ENCODE measurements around the gene EEFSEC.

The EEFSEC gene

DNA sequence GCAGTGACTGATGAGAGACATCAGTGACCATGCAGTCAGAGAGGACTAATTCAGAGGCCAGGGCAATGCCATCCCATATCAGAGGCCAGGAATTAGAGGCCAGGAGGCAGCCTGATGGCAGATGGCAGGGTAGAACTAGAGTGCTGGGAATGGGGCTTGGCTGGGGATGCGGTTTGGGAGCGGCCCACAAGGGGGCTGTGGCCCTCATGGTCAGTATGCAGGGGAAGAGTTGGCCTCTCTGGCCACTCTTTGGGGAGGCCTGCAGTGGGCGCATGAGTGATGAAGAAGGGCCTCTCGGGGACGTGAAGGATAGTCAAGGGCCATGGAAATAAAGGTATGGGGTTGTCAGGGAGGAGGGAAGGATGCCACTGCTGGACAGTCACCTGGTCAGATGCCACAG lies 101.7 kb downstream of the EEFSEC start:
- Histone ChIP-seq H3K4me2 (ENCODE audit: insufficient read depth, low read length, poor library complexity, severe bottlenecking) (no peak overlapping the region), H4K8ac (ENCODE audit: low read depth, low read length) (no peak overlapping the region), H3K4ac (ENCODE audit: low read length) (no peak overlapping the region), H3K27ac (replicated peaks; ENCODE audit: low read length) (no peak overlapping the region), H3K9ac (ENCODE audit: low read depth, low read length, poor library complexity) (no peak overlapping the region), H2BK5ac (ENCODE audit: low read length) (no peak overlapping the region), H3K27me3 (ENCODE audit: control insufficient read depth in 3 of 3, insufficient read depth in 3 of 3, low read depth in 1 of 3, low read length in 3 of 3) (no peaks in the 10 kb centered on the region), H3K4me3 (ENCODE audit: low read length in 2 of 2) (no peak overlapping the region), H2BK12ac (ENCODE audit: low read length) (no peak overlapping the region), H3K36me3 (replicated peaks in 1 of 2; ENCODE audit: control insufficient read depth in 2 of 2, insufficient read depth in 2 of 2, low read length in 2 of 2) (peaks cover 0 to 3% of the 10 kb centered on the region in 2 donors), H4K91ac (ENCODE audit: low read depth, low read length, poor library complexity) (no peak overlapping the region), H2BK120ac (ENCODE audit: low read depth, low read length) (no peak overlapping the region), H3K14ac (ENCODE audit: low read length) (no peak overlapping the region), H3K18ac (ENCODE audit: low read length) (no peak overlapping the region), H3K23ac (ENCODE audit: low read depth, low read length, poor library complexity) (no peak overlapping the region), H2BK15ac (ENCODE audit: low read length) (no peak overlapping the region), H3K4me1 (ENCODE audit: control insufficient read depth in 2 of 2, insufficient read depth in 1 of 2, low read depth in 1 of 2, low read length in 2 of 2) (peaks cover 4 to 6% of the 10 kb centered on the region in 2 donors), H2AK5ac (ENCODE audit: low read depth, low read length) (no peak overlapping the region), H3K79me1 (ENCODE audit: low read depth, low read length) (no peaks in the 10 kb centered on the region), H2AFZ (ENCODE audit: low read length) (no peak overlapping the region), H3K9me3 (replicated peaks in 1 of 2; ENCODE audit: control insufficient read depth in 2 of 2, insufficient read depth in 1 of 2, low read depth in 1 of 2, low read length in 2 of 2) (peaks cover 0 to 10% of the 10 kb centered on the region in 2 donors)
- WGBS, 2 donors (ENCODE audit: extremely low coverage in 2 of 2, insufficient read length in 2 of 2, insufficient replicate concordance in 1 of 2) = no CpG with 5 or more reads among the region's 5 CpGs
- no peak for DNase-seq (ENCODE audit: low spot score)

DNA sequence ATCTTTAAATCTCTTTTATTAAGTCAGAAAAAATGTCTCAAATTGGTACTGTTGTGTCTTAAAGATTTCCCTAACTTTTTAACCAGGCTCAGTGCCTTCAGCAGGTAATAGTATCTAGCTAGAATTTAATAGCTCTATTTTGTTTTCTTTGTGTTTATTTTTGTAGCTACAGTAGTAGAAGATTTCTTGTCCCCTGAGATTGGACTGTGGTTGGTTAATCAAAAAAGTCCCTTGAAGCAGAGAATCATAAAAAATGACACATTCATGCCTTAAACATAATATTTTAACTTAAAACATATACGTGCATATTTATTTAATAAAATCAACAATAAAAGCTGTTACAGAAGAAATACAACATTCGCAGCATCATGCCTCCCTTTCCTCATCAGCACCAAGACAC lies 102.8 kb downstream of the EEFSEC start:
- H3K9ac ChIP-seq (ENCODE audit: low read depth, low read length, poor library complexity) = no peak overlapping the region
- H2AK5ac ChIP-seq (ENCODE audit: low read depth, low read length) = no peak overlapping the region
- no peak overlapping the region for H3K4me3 ChIP-seq (ENCODE audit: low read length in 2 of 2)
- H2BK120ac ChIP-seq (ENCODE audit: low read depth, low read length) = no peak overlapping the region
- peaks cover 4 to 6% of the 10 kb centered on the region in 2 donors for H3K4me1 ChIP-seq (ENCODE audit: control insufficient read depth in 2 of 2, insufficient read depth in 1 of 2, low read depth in 1 of 2, low read length in 2 of 2)
- no peak overlapping the region for H3K4me2 ChIP-seq (ENCODE audit: insufficient read depth, low read length, poor library complexity, severe bottlenecking)
- H3K14ac ChIP-seq (ENCODE audit: low read length) = no peak overlapping the region
- H3K18ac ChIP-seq (ENCODE audit: low read length) = no peak overlapping the region
- no peak overlapping the region for H4K91ac ChIP-seq (ENCODE audit: low read depth, low read length, poor library complexity)
- no peaks in the 10 kb centered on the region for H3K27me3 ChIP-seq (ENCODE audit: control insufficient read depth in 3 of 3, insufficient read depth in 3 of 3, low read depth in 1 of 3, low read length in 3 of 3)
- H3K79me1 ChIP-seq (ENCODE audit: low read depth, low read length) = no peaks in the 10 kb centered on the region
- H2BK15ac ChIP-seq (ENCODE audit: low read length) = no peak overlapping the region
- no peak overlapping the region for H3K4ac ChIP-seq (ENCODE audit: low read length)
- no peak overlapping the region for H2AFZ ChIP-seq (ENCODE audit: low read length)
- no peak for DNase-seq (ENCODE audit: low spot score)
- peaks cover 0 to 10% of the 10 kb centered on the region in 2 donors for H3K9me3 ChIP-seq (replicated peaks in 1 of 2; ENCODE audit: control insufficient read depth in 2 of 2, insufficient read depth in 1 of 2, low read depth in 1 of 2, low read length in 2 of 2)
- peaks cover 0 to 3% of the 10 kb centered on the region in 2 donors for H3K36me3 ChIP-seq (replicated peaks in 1 of 2; ENCODE audit: control insufficient read depth in 2 of 2, insufficient read depth in 2 of 2, low read length in 2 of 2)
- H2BK5ac ChIP-seq (ENCODE audit: low read length) = no peak overlapping the region
- H4K8ac ChIP-seq (ENCODE audit: low read depth, low read length) = no peak overlapping the region
- H3K23ac ChIP-seq (ENCODE audit: low read depth, low read length, poor library complexity) = no peak overlapping the region
- no peak overlapping the region for H2BK12ac ChIP-seq (ENCODE audit: low read length)
- no peak overlapping the region for H3K27ac ChIP-seq (replicated peaks; ENCODE audit: low read length)
- no CpG with 5 or more reads among the region's 2 CpGs for WGBS, 2 donors (ENCODE audit: extremely low coverage in 2 of 2, insufficient read length in 2 of 2, insufficient replicate concordance in 1 of 2)

DNA sequence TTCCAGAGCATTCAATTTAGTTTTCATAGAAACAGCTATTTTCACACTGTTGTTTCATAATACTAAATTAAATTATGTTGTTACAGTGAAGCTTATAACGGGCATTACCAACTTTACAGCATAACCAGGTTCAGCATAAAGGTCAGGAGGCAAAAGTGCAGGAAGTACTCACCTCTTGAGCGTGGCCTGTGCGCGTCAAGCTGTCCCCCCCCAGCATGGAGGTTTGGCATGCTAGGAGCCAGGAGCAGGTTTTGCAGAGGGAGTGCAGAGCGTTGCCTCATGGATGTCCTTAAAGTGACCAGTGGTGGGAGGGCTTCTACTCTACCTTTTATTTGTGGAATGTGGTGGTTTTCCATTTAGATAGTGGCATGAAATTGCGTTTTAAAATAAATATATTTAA lies 104.4 kb downstream of the EEFSEC start:
- H3K4ac ChIP-seq (ENCODE audit: low read length) = no peak overlapping the region
- no peak overlapping the region for H3K14ac ChIP-seq (ENCODE audit: low read length)
- H3K27ac ChIP-seq (replicated peaks; ENCODE audit: low read length) = no peak overlapping the region
- no peak overlapping the region for H2BK120ac ChIP-seq (ENCODE audit: low read depth, low read length)
- H4K8ac ChIP-seq (ENCODE audit: low read depth, low read length) = no peak overlapping the region
- DNase-seq (ENCODE audit: low spot score) = no peak
- H3K36me3 ChIP-seq (replicated peaks in 1 of 2; ENCODE audit: control insufficient read depth in 2 of 2, insufficient read depth in 2 of 2, low read length in 2 of 2) = peaks cover 0 to 6% of the 10 kb centered on the region in 2 donors
- H3K4me1 ChIP-seq (ENCODE audit: control insufficient read depth in 2 of 2, insufficient read depth in 1 of 2, low read depth in 1 of 2, low read length in 2 of 2) = peaks cover 0 to 2% of the 10 kb centered on the region in 2 donors
- no peak overlapping the region for H2AFZ ChIP-seq (ENCODE audit: low read length)
- no peak overlapping the region for H3K9ac ChIP-seq (ENCODE audit: low read depth, low read length, poor library complexity)
- no peak overlapping the region for H2BK12ac ChIP-seq (ENCODE audit: low read length)
- no peak overlapping the region for H3K4me3 ChIP-seq (ENCODE audit: low read length in 2 of 2)
- H3K79me1 ChIP-seq (ENCODE audit: low read depth, low read length) = no peaks in the 10 kb centered on the region
- H3K9me3 ChIP-seq (replicated peaks in 1 of 2; ENCODE audit: control insufficient read depth in 2 of 2, insufficient read depth in 1 of 2, low read depth in 1 of 2, low read length in 2 of 2) = peaks cover 0 to 10% of the 10 kb centered on the region in 2 donors
- H2BK5ac ChIP-seq (ENCODE audit: low read length) = no peak overlapping the region
- WGBS, 2 donors (ENCODE audit: extremely low coverage in 2 of 2, insufficient read length in 2 of 2, insufficient replicate concordance in 1 of 2) = no CpG with 5 or more reads among the region's 6 CpGs
- H4K91ac ChIP-seq (ENCODE audit: low read depth, low read length, poor library complexity) = no peak overlapping the region
- no peak overlapping the region for H3K23ac ChIP-seq (ENCODE audit: low read depth, low read length, poor library complexity)
- no peak overlapping the region for H3K18ac ChIP-seq (ENCODE audit: low read length)
- no peak overlapping the region for H2AK5ac ChIP-seq (ENCODE audit: low read depth, low read length)
- no peak overlapping the region for H3K4me2 ChIP-seq (ENCODE audit: insufficient read depth, low read length, poor library complexity, severe bottlenecking)
- H3K27me3 ChIP-seq (ENCODE audit: control insufficient read depth in 3 of 3, insufficient read depth in 3 of 3, low read depth in 1 of 3, low read length in 3 of 3) = no peaks in the 10 kb centered on the region
- no peak overlapping the region for H2BK15ac ChIP-seq (ENCODE audit: low read length)

DNA sequence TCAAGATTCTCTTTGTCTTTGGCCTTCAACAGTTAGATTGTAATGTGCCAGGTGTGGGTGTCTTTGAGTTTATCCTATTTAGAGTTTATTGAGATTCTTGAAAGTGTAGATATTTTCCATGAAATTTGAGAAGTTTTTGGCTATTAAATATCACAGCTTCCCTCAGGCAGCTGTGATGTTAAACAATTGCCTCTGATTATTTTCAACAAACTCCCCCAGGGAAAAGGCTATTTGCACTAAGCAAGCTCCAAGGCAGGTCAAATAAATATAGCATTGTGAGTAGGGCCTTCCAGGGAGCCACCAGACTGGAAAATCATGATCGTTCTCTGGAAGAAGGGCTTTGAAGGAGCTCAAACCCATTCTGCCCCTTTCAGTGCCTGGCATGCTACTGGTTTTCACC lies 107.0 kb downstream of the EEFSEC start:
- Histone ChIP-seq H2BK5ac (ENCODE audit: low read length) (no peak overlapping the region), H3K27ac (replicated peaks; ENCODE audit: low read length) (no peak overlapping the region), H3K79me1 (ENCODE audit: low read depth, low read length) (no peaks in the 10 kb centered on the region), H2BK120ac (ENCODE audit: low read depth, low read length) (no peak overlapping the region), H2AK5ac (ENCODE audit: low read depth, low read length) (no peak overlapping the region), H3K27me3 (ENCODE audit: control insufficient read depth in 3 of 3, insufficient read depth in 3 of 3, low read depth in 1 of 3, low read length in 3 of 3) (no peaks in the 10 kb centered on the region), H3K4ac (ENCODE audit: low read length) (no peak overlapping the region), H3K18ac (ENCODE audit: low read length) (no peak overlapping the region), H3K4me2 (ENCODE audit: insufficient read depth, low read length, poor library complexity, severe bottlenecking) (no peak overlapping the region), H3K36me3 (replicated peaks in 1 of 2; ENCODE audit: control insufficient read depth in 2 of 2, insufficient read depth in 2 of 2, low read length in 2 of 2) (peaks cover 0 to 13% of the 10 kb centered on the region in 2 donors), H3K9ac (ENCODE audit: low read depth, low read length, poor library complexity) (no peak overlapping the region), H3K4me3 (ENCODE audit: low read length in 2 of 2) (no peak overlapping the region), H2AFZ (ENCODE audit: low read length) (no peak overlapping the region), H3K4me1 (ENCODE audit: control insufficient read depth in 2 of 2, insufficient read depth in 1 of 2, low read depth in 1 of 2, low read length in 2 of 2) (peaks cover 0 to 2% of the 10 kb centered on the region in 2 donors), H4K8ac (ENCODE audit: low read depth, low read length) (no peak overlapping the region), H2BK12ac (ENCODE audit: low read length) (no peak overlapping the region), H3K9me3 (replicated peaks in 1 of 2; ENCODE audit: control insufficient read depth in 2 of 2, insufficient read depth in 1 of 2, low read depth in 1 of 2, low read length in 2 of 2) (peaks cover 0 to 10% of the 10 kb centered on the region in 2 donors), H4K91ac (ENCODE audit: low read depth, low read length, poor library complexity) (no peak overlapping the region), H3K14ac (ENCODE audit: low read length) (no peak overlapping the region), H3K23ac (ENCODE audit: low read depth, low read length, poor library complexity) (no peak overlapping the region), H2BK15ac (ENCODE audit: low read length) (no peak overlapping the region)
- WGBS, 2 donors (ENCODE audit: extremely low coverage in 2 of 2, insufficient read length in 2 of 2, insufficient replicate concordance in 1 of 2) = no CpG with 5 or more reads among the region's 1 CpG
- no peak for DNase-seq (ENCODE audit: low spot score)
